Right renal pelvis (tissue), 4 donors: ENCODE data around the gene CACHD1. TPM values are rescaled to one million over a fixed set of nuclear protein-coding genes. Genes with fewer than 3 reads are reported as not detected.

ENCODE experiments used
- DNase-seq, 4 donors: peaks; one replicate each; pipeline ENCODE4 v3.0.0-alpha.2; 2013; ENCODE audit warnings: low read depth in 4 of 4, low spot score in 3 of 4, missing footprints in 1 of 4
- polyA plus RNA-seq, 4 donors: library from polyadenylated mRNA; unstranded; fragments of 120-200 nt; gene quantifications; one replicate each; pipeline ENCODE4 v1.2.1, GENCODE V29; 2013; ENCODE audit not compliant: insufficient read length in 4 of 4

CACHD1 gene
- polyA plus RNA-seq, 4 donors, result 51.8 to 65.1 (median 56.4) TPM

GRCh38 chr1:64543831-64544230 is 73.9 kb downstream of the CACHD1 start:
- no peak for DNase-seq

GRCh38 chr1:64545118-64545843 is 75.4 kb downstream of the CACHD1 start:
- DNase-seq, result no peak

- DNase-seq, result no peak
Measured at GRCh38 chr1:64546013-64546412, 76.1 kb downstream of the CACHD1 start.

- DNase-seq, result no peak
Measured at GRCh38 chr1:64549464-64550239, 79.7 kb downstream of the CACHD1 start.

GRCh38 chr1:64550510-64550909 is 80.6 kb downstream of the CACHD1 start:
- DNase-seq, result no peak

GRCh38 chr1:64550946-64551605 is 81.1 kb downstream of the CACHD1 start:
- DNase-seq, result no peak

GRCh38 chr1:64553285-64553684 is 83.4 kb downstream of the CACHD1 start:
- DNase-seq, result no peak

GRCh38 chr1:64555947-64556346 is 86.0 kb downstream of the CACHD1 start:
- DNase-seq, result no peak

GRCh38 chr1:64561993-64562392 is 92.1 kb downstream of the CACHD1 start:
- DNase-seq, result no peak

GRCh38 chr1:64563958-64564565 is 94.1 kb downstream of the CACHD1 start:
- no peak for DNase-seq

GRCh38 chr1:64564891-64565290 is 95.0 kb downstream of the CACHD1 start:
- no peak for DNase-seq

- no peak for DNase-seq
Measured at GRCh38 chr1:64567426-64568170, 97.7 kb downstream of the CACHD1 start.

GRCh38 chr1:64568171-64568450 is 98.2 kb downstream of the CACHD1 start:
- DNase-seq, result peak in 1 of 4 donors; percentile 31

- no peak for DNase-seq
Measured at GRCh38 chr1:64569411-64569810, 99.5 kb downstream of the CACHD1 start.

GRCh38 chr1:64570267-64570855 is 100.4 kb downstream of the CACHD1 start:
- DNase-seq, result no peak

- no peak for DNase-seq
Measured at GRCh38 chr1:64572222-64572900, 102.4 kb downstream of the CACHD1 start.

GRCh38 chr1:64574301-64574700 is 104.4 kb downstream of the CACHD1 start:
- no peak for DNase-seq

GRCh38 chr1:64575881-64576676 is 106.2 kb downstream of the CACHD1 start:
- no peak for DNase-seq
